NCI-H2107 treated with DMSO at 0.1 percent for 48 hours (cell line): ENCODE data around the gene GRAP2.

Experiments
- DNase-seq: peaks from one replicate; lab custom pipeline; 2025; ENCODE audit not compliant: unreplicated experiment; lab: John Stamatoyannopoulos, UW

GRAP2 gene

DNA sequence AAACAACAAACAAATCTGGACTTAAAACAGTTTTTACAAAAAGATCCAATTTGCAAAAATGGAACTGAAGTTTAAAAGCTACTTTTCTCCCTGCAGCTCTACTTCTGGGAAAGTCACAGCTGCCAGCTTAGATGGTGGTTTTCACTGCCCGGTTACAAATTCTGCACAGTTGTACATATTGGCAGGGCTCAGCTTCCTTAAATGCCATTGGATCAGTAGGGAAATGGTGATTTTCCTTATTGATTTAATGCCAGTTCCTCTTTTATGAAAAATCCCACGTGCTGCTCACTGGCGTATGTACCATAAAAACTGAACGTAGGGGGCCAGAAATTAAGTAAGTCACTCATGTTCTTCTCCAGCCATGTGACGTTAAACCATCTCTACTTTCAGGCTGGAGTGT is 22.8 kb downstream of the GRAP2 start:
- DNase-seq: no peak

DNA sequence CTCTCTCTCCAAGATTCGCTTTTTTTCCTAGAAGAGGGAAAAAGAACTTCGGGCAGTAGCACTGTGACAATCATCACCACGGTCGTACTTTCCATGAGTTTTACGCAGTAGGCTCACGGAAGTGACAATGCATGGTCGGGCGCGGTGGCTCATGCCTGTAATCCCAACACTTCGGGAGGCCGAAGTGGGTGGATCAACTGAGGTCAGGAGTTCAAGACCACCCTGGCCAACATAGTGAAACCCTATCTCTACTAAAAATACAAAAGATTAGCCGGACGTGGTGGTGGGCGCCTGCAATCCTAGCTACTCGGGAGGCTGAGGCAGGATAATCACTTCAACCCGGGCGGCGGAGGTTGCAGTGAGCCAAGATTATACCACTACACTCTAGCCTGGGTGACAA is 23.4 kb downstream of the GRAP2 start:
- no peak for DNase-seq

DNA sequence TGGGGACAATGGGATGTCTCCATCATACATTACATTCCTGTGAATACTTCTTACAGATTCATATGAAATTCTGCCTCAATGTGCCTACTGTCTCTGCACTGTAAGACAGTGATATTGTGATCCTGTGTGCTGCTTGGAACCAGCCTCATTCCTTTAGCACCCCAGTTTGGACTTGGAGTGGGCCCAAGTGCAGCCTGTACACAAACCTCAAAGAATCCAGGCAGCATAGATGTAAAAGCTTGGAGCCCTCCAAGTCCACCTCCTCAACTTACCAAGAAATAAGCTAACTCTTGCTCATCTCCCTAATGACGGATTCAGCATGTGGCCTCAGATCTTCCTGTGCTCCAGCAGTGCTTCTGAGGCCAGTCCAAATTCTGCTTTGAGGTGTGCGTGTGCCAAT is 24.4 kb downstream of the GRAP2 start:
- DNase-seq: no peak

DNA sequence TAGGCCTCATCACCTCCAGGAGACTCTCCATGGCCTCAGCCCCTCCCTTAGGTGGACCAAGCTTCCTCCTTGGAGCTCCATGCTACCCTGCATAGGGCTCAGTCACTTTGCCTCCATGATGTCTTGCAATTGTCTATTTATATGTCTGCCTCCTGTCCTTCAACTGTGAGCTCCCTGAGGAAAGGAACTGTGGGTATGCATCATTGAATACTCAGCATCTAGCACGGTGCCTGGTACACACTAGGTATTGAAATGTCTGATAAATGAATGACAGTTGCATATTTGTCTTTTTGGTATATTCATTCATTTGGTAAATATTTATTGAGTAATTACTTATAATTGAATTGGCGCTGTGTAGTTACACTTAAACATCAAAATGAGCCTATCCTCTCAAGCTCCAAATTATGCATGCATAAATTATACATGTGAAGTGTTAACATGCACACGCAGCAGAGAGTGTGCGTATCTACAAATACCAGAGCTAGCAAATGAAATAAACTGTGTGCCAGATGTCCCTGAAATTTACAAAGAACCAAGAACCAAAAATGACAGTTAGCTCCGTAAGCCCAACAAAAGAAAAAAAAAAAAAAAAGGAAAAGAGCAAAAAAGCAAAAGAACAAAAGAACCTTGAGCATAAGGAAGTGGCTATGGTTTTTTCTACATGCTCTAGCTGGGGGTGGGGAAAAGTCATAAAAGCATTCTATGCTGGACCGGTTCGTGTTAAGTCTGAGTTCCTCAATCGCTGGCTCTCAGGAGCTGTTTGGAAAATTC is 25.2 kb downstream of the GRAP2 start:
- no peak for DNase-seq

DNA sequence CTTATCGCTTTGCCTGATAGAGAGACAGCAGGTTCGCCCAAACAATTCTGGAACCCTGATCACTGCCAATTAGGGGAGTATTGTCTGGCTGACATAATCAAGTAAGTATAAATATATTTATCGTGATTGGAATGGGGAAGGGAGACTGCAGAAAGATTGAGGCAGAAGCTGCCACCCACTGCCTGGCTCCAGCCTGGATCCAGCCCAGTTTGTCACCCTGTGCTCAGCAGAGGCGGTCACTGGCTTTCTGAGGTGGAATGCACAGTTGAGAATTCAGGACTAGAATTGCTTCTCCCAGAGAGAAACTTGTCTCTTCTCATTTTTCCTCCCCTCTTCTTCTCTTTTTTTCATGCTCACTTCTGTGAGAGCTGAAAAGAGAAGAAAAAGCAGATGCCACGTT is 25.9 kb downstream of the GRAP2 start:
- DNase-seq: no peak

DNA sequence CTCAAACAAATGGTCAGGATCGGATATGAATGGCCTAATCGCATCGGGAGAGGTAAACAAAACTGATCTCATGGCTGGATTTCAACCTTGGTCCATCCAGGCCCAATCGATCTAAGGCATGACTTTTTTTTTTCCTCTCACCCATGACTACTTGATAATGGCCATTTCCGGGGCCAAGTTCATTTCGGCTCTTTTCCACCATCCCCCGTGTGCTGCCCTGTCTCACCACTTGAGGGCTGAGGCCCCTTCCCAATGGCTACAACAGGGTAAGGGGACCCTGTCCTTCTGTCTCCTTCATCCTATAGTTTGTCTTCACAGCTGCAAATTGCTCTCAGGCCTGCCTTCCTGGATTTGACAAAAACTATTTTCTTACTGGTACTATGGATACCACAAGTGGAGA is 26.7 kb downstream of the GRAP2 start:
- DNase-seq: no peak

DNA sequence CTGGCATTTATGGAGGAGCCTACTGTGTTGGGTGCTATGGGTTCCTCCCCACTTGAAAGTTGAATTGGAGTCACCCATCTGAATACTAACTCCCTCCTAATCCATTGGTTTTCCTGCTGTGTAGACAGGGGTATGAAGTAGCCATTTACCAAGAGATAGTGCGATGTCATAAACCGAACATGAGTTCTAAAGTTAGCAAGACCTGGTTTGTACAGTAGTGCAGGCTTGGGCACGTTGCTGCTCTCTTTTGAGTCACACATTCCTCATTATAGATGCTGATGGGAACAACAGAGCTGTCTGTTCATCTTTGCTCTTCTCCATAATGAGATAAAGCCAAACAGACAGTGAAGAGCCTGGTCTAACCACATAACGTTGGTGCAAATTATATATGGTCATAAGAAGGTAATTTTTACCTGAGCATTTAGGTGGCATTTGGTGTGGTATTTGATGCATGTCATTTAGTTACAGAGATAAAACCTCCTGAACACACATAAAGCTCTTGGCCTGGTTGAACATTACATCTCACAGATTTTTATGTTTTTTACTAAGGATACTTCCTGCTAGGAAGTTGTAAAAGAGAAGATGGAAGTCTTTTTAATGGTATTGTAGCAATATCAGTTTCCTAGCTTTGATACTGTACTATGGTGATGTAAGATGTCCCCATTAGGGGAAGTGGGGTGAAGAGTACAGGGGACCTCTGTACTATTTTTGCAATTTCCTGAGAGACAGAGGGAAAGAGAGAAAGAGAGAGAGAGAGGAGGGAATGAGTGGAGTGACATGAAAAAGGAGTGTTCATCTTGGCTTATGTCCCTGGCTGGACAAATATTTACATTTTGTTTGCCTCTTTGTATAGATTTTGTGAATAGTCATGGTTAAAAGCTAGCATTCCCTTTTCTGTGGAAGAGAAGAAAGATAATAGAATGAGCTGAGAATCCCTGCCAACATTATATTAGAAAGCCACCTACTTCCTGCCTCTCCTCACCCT is 27.9 kb downstream of the GRAP2 start:
- no peak for DNase-seq

DNA sequence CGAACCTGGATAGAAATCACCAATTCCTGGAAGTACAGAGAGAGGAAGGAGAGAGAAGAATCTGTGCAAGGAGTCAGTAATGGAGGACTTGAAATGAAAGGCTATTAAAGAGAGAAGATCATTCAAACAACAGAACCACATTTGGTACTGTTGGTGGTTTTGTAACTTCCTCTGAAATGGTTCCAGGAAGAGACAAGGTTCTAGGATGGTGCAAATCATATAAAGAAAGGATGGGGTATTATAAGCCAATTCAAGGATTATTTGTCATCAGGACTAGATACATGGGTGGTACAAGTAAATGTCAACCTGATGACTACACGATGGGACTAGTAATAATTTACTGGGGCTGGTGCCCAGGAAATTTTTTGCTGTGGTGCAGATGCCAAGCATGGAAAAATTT is 30.4 kb downstream of the GRAP2 start:
- DNase-seq: no peak

DNA sequence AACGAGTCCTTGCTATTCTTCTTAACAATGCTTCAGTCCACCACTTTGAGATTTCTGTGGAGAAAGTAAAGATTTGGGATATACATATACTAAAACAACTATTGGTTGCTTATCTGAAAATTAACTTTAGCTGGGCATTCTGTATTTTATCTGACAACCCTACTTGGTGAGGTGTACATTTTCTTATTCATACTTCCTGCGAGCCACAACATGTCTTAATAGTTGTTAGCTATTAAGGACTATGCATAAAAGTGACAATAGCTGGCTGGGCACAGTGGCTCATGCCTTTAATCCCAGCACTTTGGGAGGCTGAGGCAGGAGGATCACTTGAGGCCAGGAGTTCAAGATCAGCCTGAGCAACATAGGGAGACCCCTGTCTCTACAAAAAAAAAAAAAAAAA is 31.3 kb downstream of the GRAP2 start:
- no peak for DNase-seq

DNA sequence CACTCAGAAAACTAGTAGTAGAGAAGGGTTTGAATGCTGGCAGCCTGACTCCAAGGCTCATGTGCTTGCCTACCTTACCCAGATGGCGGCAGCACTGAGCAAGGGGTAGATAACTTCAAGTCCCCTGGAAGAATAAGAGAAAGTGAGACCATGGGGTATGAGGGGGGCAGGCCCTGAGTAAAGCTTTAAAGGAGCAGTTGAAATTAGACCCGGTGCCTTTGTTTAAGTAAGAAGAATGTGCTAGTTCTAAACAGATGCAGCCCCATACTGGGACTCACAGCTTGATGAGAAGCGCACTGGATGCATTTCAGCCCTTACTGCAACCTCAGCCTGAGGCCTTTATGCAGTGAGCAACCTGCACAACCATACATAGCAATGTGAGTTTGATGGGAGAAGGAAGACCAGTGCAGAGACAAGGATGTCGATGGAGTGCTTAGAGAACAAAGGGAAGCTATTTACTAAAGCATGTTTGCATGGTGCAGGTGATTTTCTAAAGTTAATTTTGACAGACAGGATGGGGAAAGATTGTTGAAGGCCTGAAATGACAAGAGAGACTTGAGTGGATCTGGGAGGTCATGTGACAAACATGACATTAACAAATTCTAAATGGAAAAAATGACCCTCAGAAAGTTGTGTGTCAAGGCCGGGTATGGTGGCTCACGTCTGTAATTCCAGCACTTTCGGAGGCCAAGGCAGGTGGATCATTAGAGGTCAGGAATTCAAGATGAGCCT is 32.2 kb downstream of the GRAP2 start:
- DNase-seq: peak; percentile 17

DNA sequence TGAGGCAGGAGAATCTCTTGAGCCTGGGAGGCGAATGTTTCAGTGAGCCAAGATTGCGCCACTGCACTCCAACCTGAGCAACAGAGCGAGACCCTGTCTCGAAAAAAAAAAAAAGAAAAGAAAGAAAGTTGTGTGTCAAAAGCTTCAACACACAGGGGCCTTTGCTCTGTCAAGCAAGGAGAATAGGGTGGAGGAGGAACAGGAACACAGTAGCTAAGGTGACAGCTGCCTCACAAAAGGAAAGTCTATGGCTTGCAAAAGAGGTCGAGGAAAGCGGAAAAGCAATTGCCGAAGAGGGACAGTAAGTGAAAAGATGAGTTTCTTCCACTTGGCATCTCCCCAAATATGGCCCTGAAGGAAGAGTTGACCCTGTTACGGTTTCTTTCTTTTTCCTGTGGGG is 32.9 kb downstream of the GRAP2 start:
- no peak for DNase-seq

DNA sequence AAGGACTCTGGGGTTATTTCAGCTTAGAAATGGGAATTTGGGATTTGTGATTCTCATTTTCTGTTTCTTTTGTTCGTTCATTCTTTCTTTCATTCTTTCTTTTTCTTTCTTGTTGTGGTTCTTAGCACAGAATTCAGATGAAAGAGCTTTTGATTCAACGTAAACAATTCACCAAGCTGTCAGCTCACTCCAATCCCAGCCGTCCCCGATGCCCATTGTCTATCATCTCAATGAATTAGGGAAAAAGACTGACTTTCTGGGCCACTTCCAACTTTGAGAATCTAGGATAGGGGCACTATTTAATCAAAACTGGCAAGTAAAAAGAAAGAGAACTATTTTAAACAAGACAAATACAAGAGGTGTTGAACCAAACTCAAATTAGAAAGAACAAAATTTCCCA is 34.2 kb downstream of the GRAP2 start:
- no peak for DNase-seq

DNA sequence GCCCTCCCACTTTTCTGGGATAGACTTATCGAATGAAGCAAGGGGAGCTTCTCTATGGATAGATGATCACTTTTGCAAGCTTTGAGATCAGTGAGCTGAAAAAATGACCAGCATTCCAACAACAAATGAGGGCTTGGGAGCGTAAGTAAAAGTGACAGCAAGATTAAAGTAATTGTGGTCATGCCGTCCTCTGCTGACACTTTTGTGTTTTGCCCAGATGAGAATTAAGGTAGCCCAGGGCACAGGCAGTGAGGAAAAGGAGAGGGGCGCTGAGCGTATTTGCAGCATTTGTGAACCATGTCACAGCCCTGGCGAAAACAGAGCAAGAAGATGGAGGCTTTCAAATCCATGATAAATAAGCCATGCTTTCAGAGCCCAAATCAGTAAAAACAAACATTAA is 34.7 kb downstream of the GRAP2 start:
- no peak for DNase-seq

DNA sequence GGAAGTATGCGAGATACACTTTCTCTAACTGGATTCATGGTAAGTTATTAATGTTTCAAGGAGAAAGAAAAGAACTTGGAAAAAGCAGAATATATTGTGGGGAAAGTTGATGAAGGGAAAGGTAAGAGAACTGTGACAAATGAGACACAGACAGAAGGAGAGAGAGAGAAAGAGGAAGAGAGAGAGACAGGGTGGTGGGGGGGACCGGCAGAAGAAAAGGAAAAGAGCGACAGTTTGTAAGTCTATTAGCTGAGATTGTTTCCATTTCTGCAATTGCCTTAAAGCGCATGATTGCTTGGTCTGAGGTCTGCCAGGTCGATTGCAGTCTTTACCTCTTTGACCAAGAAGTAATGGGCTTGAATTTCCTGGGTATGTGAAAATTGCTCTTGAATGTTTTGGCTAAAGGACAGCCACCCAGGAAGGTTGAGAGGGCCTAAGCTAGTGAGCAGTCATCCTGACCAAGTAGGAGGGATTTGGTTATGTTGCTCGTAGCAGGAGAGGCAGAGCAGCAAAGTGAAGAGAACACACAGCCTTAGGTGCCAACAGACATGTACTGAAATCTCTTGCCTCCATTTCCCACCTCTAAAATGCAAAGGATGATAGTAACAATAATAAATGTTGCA is 35.8 kb downstream of the GRAP2 start:
- DNase-seq: no peak

DNA sequence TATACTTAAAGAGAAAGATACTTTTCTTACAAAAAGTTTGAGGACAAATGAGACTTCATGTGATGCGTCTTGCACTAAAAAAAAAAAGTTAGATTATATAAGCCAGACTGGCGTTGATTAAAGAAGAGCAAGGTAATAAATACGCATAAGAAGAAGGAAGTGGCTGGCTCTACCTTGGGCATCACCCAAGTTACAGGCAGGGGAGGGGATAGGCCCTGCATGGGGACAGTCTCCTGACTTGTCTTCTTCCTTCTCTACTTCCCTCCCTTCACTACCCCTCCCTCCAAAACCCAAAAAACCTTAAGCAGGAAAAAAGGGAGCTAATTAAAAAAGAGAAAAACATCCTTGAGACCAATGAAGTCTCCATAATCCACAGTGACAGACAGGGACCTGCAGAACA is 37.0 kb downstream of the GRAP2 start:
- DNase-seq: no peak

DNA sequence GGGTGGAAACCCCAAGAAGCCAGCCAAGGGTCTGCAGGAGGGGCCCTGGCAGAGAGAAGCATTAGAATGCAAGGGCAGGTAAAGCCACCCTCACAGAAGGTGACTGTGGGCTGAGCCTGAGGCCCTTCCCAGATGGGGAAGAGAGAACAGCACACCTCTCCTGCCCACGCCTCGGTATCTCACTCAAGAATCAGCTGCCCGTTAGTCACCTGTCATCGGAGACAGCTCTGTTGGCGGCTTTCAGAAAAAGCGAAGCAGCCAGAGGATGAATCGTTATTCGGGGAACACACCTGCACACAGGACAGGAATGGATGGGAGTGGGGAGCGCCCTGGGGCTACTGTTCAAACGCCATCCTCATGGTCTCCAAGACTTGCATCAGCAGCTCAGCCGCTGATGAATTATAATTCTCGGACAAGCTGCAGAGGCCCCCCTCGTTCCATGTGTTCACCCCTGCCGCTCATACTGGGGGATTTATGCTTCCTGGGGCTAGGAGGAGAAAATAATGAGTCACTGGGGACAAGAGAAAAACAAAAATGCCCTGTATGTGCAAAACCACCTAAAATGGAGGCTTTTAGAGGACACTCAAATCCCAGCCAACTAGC is 37.7 kb downstream of the GRAP2 start:
- DNase-seq: no peak

DNA sequence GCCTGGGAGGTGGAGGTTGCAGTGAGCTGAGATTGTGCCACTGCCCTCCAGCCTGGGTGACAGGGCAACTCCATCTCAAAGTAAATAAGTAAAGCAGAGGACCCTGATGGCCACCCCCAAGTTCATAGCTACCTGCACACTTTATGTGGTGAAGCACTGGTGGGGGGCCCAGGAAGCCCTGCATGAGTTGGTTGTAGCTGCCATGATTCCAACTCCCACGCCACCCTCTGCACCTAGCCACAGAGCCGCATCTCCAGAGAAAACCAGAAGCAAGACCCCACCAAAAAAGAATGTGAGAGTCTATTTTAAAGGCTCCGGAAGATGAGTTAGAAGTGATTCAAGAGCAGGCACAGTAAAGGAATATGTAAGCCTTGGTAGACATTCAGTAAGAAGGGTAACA is 38.9 kb downstream of the GRAP2 start:
- no peak for DNase-seq

DNA sequence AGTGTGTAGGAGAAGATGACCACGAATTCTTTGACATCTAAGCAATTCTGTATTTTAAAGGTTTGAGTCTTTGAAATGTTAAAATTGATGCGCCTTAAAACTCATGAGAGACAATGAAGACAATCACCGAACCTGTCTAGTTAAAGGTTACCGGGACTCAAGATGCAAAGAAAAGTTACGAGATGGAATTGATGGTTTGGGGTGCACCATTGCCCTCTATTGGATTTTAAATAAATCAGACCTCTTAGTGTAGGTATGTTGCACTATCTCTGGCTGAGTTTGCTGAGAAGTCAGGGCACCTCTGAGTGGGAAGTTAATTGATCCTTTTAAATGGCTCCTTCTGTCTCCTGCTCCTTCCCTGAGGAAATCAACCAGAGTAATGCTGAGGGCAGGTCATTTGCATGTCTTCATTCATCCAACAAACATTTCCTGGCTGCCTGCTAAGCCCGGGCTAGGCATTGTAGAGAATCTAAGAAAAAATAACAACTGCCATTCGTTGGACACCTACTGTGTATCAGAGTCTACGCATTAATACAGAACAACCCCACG is 39.9 kb downstream of the GRAP2 start:
- no peak for DNase-seq

DNA sequence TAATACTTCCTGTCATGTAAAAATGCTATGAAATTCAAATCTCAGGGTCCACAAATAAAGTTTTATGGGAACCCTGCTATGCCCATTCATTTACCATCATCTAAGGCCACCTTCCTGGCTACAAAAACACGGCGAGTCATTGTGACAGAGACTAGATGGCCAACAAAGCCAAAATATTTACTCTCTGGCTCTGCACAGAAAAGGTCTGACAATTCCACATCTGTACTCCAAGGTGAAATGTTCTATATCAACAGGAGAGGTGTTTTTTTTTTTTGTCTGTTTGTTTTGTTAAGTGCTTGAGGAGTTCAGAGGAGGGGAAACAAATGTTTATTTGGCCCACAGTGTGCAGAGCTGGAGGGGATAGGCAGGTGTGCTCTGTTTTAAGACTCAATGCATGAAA is 40.7 kb downstream of the GRAP2 start:
- DNase-seq: peak; percentile 50

DNA sequence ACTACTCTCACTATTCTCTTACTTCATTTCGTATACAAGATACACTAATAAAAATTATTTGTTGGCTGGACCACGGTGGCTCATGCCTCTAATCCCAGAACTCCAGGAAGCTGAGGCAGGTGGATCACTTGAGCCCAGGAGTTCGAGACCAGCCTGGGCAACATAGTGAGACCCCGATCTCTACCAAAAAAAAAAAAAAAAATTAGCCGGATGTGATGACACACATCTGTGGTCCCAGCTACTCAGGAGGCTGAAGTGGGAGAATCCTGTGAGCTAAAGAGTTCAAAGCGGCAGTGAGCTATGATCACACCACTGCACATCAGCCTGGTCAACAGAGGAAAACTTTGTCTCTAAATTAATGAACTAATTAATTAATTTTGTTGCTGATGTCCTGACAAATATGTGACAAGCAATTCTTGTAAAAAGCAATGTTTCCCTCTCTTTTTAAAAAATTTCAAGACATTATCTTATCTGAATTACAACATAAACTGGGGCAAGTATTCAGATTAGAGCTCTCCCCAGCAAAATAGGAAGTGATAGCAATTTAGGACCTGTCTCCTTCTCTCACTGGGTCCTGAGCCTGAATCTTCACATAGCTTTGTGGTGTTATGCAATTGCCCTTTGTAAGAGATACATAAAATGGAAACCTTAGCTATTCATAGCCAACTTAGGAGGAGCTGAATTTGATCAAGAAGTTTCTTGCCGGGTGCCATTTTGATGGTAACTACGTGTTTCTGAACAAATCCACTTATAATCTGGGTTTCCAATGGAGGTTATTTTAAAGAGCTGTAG is 41.8 kb downstream of the GRAP2 start:
- DNase-seq: no peak
